ENCODE data around the gene CCDC89. TPM values are rescaled to one million over a fixed set of nuclear protein-coding genes. Genes with fewer than 3 reads are reported as not detected.

CCDC89 gene
- total RNA-seq, 4 donors from 2014 or later, result 0.18 to 2.1 (median 1.1) TPM; not detected in 1

- H3K9me3 ChIP-seq, result no peaks in the 10 kb centered on the region
- 71 to 84% methylated on average over 3 of the region's 3 CpGs for WGBS, 2 donors
- TF ChIP-seq POLR2A (IDR thresholded peaks at IDR 0.05) (no peak), CTCF (IDR thresholded peaks at IDR 0.05) (no peak)
- DNase-seq, result no peak
- H3K4me1 ChIP-seq, result peaks cover 0 to 11% (median 6%) of the 10 kb centered on the region in 3 donors
- H3K27me3 ChIP-seq, result no peaks in the 10 kb centered on the region
- intact Hi-C loops (cut with DNase I), result no loop called here
- peaks cover 0 to 56% (median 8%) of the 10 kb centered on the region in 3 donors for H3K36me3 ChIP-seq
- H3K27ac ChIP-seq, result no peak overlapping the region
- H3K4me3 ChIP-seq, result no peak overlapping the region
These were observed 51.2 kb downstream of the CCDC89 start for GRCh38 chr11:85634747-85635146.

Other genes starting within 250 kb of the CCDC89 start
- gene DLG2, start 58.9 kb downstream of the CCDC89 start, total RNA-seq, result 10 to 100 TPM in 3 of 4 donors, 1 to 10 TPM in 1; 2.9 to 27.7 (median 12.6) TPM
- 10 to 100 TPM; 13.6 to 43.0 (median 38.7) TPM for gene TMEM126B, start 57.6 kb downstream of the CCDC89 start, total RNA-seq
- 10 to 100 TPM in 3 of 4 donors, 1 to 10 TPM in 1; 6.8 to 38.3 (median 25.7) TPM for gene TMEM126A, start 38.2 kb downstream of the CCDC89 start, total RNA-seq
- 10 to 100 TPM; 14.8 to 67.3 (median 27.6) TPM for gene CREBZF, start 21.1 kb downstream of the CCDC89 start, total RNA-seq
- 10 to 100 TPM in 1 of 4 donors, 1 to 10 TPM in 3; 8.8 to 16.0 (median 9.2) TPM for gene SYTL2, start 124.9 kb upstream of the CCDC89 start, total RNA-seq
- gene CCDC83, start 169.2 kb upstream of the CCDC89 start, total RNA-seq, result not detected